Peyer's patch (tissue), 4 donors: ENCODE data around the gene GRIK3. TPM values are rescaled to one million over a fixed set of nuclear protein-coding genes. Genes with fewer than 3 reads are reported as not detected.

Experiments used
- DNase-seq, 3 donors: peaks; one replicate each; pipeline ENCODE4 v3.0.0-alpha.2; 2017 to 2019
- H3K27ac ChIP-seq, 4 donors: fragments of 200-600 bp; sonication (generic); one replicate each; pipeline ENCODE4 v1.5.1; 2016 to 2019
- H3K27me3 ChIP-seq, 2 donors: fragments of 200-600 bp; sonication (generic); one replicate each; pipeline ENCODE4 v1.5.1; 2019
- H3K36me3 ChIP-seq, 3 donors: fragments of 200-600 bp; sonication (generic); one replicate each; pipeline ENCODE4 v1.5.1; 2016 to 2019
- H3K4me1 ChIP-seq, 4 donors: fragments of 200-600 bp; sonication (generic); one replicate each; pipeline ENCODE4 v1.5.1; 2016 to 2019
- H3K4me3 ChIP-seq, 4 donors: fragments of 200-600 bp; sonication (generic); 1 replicate in 3 of 4; 2 replicates in 1 of 4; pipeline ENCODE4 v1.5.1; 2016 to 2019; ENCODE audit warnings: mild to moderate bottlenecking in 1 of 4
- H3K9me3 ChIP-seq, 4 donors: fragments of 200-600 bp; sonication (generic); one replicate each; pipeline ENCODE4 v1.5.1; 2016 to 2019; ENCODE audit warnings: mild to moderate bottlenecking in 1 of 4
- POLR2A ChIP-seq, 2 donors: fragments of 450-650 bp; IDR thresholded peaks; one replicate each; pipeline ENCODE4 v1.5.1; 2017; ENCODE audit warnings: antibody characterized with exemption in 2 of 2, mild to moderate bottlenecking in 2 of 2, moderate library complexity in 2 of 2
- total RNA-seq, 4 donors: library from RNA; depleted of rRNA; stranded (reverse); fragments of >200 nt; gene quantifications; one replicate each; pipeline ENCODE4 v1.1.0, GENCODE V29; 2016
- TF ChIP-seq, protein P1 (sequence below), 6 experiments: fragments of 450-650 bp in 4 of 6; fragments of 200-600 bp in 2 of 6; sonication (generic) in 1 of 6; IDR thresholded peaks; one replicate each; pipeline ENCODE4 v1.5.1; 2017 to 2019; ENCODE audit warnings: antibody characterized with exemption in 6 of 6, mild to moderate bottlenecking in 3 of 6, moderate library complexity in 1 of 6

Gene GRIK3
- total RNA-seq, 4 donors from 2014 or later, result 0.18 to 0.83 (median 0.62) TPM

DNA sequence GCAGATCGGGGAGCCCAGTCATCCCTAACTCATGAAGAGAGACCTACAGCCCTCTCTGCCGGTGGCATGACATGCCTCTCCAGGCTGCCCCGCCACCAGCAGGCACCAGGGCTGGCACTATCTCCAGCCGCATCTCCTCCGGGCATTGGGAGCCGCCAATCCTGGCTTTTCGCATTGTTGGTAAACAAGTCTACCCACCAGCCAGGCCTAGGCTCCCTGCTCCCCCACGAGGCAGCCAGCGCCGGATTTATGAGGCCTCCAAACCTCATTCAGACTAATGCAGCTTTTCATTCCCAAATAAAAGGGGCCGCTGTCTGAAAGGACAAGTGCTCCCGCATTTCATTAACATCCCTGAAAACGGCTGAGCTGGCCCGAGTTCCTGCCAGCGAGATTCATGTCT lies 3.4 kb upstream of the GRIK3 start:
- H3K9me3 ChIP-seq, result no peaks in the 10 kb centered on the region
- no peak for DNase-seq
- peaks cover 0 to 4% (median 0%) of the 10 kb centered on the region in 4 donors for H3K4me1 ChIP-seq
- no peaks in the 10 kb centered on the region for H3K36me3 ChIP-seq
- H3K27me3 ChIP-seq, result peaks cover 0 to 24% of the 10 kb centered on the region in 2 donors
- no peak overlapping the region for H3K4me3 ChIP-seq
- H3K27ac ChIP-seq, result no peak overlapping the region
- TF ChIP-seq, protein P1, sequence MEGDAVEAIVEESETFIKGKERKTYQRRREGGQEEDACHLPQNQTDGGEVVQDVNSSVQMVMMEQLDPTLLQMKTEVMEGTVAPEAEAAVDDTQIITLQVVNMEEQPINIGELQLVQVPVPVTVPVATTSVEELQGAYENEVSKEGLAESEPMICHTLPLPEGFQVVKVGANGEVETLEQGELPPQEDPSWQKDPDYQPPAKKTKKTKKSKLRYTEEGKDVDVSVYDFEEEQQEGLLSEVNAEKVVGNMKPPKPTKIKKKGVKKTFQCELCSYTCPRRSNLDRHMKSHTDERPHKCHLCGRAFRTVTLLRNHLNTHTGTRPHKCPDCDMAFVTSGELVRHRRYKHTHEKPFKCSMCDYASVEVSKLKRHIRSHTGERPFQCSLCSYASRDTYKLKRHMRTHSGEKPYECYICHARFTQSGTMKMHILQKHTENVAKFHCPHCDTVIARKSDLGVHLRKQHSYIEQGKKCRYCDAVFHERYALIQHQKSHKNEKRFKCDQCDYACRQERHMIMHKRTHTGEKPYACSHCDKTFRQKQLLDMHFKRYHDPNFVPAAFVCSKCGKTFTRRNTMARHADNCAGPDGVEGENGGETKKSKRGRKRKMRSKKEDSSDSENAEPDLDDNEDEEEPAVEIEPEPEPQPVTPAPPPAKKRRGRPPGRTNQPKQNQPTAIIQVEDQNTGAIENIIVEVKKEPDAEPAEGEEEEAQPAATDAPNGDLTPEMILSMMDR (IDR thresholded peaks at IDR 0.05), result no peak
- TF ChIP-seq POLR2A (IDR thresholded peaks at IDR 0.05), result no peak

DNA sequence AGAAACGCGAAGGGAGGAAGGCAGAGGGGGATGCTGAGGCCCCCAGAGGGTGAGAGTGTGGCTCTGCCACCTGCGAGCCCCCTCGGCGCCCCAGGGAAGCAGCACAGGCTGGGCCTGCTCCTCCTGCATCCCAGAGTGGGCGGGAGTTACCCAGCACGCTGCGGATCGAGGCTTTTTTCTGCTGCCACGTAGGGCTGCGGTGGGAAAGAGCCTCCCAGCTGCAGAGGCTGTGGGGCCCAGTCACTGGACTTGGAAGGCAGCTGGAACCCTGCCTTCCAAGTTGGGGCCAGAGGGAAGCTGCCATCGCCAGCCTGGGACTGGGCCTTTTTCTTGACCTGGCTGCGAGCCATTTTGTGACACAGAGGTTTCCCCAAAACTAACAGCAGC lies 2.3 kb upstream of the GRIK3 start:
- Histone ChIP-seq H3K27ac (no peak overlapping the region), H3K27me3 (peaks cover 0 to 30% of the 10 kb centered on the region in 2 donors), H3K36me3 (no peaks in the 10 kb centered on the region), H3K4me1 (peaks cover 0 to 4% (median 0%) of the 10 kb centered on the region in 4 donors), H3K9me3 (no peaks in the 10 kb centered on the region), H3K4me3 (no peak overlapping the region)
- no peak for TF ChIP-seq POLR2A (IDR thresholded peaks at IDR 0.05)
- TF ChIP-seq, protein P1 (IDR thresholded peaks at IDR 0.05), result no peak
- DNase-seq, result no peak

DNA sequence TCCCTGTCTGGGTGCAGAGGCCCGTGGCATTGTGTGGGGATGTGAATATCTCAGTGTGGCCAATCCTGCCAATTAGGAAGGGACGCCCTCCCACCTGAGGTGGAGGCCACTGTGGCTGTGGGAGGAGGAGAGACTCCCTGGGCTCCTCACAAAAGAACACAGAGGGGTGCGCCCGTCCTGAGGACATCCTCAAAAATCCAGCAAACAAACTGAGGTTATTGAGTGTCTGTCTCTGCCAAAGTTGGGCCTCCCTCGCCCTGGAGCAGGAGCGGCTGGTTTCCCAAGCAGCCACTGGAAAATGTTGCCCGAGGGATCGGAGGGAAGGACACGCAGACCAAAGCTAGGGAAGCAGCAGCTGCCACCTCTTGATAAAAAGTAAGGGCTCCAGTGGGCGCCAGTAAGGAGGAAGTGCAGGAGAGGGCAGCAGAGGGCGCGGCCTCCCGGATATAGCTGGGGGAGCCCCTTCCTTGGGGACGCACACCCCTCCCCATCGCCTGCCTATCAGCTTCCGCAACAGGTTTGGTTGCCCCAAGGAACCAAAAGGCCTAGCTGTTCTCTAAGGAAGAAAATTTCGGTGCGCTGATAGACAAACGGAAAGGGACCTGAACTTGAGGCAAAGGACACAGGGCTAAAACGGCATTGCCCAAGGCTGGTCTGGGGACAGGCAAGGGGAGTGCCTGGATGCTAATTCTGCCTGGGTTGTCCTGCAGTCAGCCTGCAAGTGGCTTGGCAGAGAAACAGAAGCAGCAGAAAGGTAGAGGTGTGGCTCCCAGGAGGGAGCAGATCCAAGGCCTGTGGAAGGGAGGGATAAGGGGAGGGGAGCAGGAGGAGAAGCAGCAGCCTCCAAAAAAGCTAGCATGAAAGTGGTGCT lies 1.7 kb upstream of the GRIK3 start:
- no peaks in the 10 kb centered on the region for H3K9me3 ChIP-seq
- H3K4me1 ChIP-seq, result peaks cover 0 to 4% (median 0%) of the 10 kb centered on the region in 4 donors
- peaks cover 0 to 30% of the 10 kb centered on the region in 2 donors for H3K27me3 ChIP-seq
- DNase-seq, result peak in 2 of 3 donors; percentile 60 to 71
- TF ChIP-seq, protein P1 (IDR thresholded peaks at IDR 0.05), result no peak
- TF ChIP-seq POLR2A (IDR thresholded peaks at IDR 0.05), result no peak
- H3K4me3 ChIP-seq, result no peak overlapping the region
- H3K36me3 ChIP-seq, result no peaks in the 10 kb centered on the region
- no peak overlapping the region for H3K27ac ChIP-seq

DNA sequence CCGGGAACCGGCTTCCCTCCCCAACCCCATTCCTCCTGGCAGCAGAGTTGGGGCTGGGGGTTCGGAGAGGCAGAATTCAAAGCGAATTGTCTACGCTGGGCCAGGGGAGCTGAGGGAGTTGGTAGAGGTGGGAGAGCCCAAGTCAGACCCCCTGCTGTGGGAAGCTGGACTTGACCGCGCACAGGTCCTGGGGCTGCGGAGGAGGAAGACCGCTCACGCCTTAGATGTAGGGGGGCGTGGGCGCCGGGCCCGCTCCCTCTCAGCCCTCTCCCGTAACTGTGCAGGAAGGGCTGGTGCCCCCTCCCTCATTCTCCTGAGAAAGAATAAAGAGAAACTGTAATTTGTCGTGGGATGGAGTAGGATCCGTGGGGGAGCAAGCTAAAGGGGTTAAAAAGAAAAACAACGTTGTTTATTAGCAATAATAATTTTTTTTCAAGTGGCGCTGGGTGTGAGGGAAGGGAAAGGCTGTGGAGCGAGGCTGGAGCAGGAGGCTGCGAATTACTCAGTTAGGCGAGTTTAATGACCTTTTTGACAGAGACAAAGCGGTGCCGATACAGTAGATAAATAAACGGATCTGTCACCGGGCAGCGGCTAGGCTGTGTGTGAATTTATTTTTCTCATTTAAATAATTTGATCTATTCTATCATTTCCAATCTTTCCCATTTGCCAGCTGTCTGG lies 838 bp upstream of the GRIK3 start:
- H3K36me3 ChIP-seq, result no peaks in the 10 kb centered on the region
- no peak overlapping the region for H3K27ac ChIP-seq
- peaks cover 0 to 4% (median 0%) of the 10 kb centered on the region in 4 donors for H3K4me1 ChIP-seq
- no peak for DNase-seq
- peaks cover 0 to 30% of the 10 kb centered on the region in 2 donors for H3K27me3 ChIP-seq
- TF ChIP-seq, protein P1 (IDR thresholded peaks at IDR 0.05), result no peak
- TF ChIP-seq POLR2A (IDR thresholded peaks at IDR 0.05), result no peak
- H3K9me3 ChIP-seq, result no peaks in the 10 kb centered on the region
- H3K4me3 ChIP-seq, result peak overlapping the region in 2 of 4 donors; percentile 9 to 12

DNA sequence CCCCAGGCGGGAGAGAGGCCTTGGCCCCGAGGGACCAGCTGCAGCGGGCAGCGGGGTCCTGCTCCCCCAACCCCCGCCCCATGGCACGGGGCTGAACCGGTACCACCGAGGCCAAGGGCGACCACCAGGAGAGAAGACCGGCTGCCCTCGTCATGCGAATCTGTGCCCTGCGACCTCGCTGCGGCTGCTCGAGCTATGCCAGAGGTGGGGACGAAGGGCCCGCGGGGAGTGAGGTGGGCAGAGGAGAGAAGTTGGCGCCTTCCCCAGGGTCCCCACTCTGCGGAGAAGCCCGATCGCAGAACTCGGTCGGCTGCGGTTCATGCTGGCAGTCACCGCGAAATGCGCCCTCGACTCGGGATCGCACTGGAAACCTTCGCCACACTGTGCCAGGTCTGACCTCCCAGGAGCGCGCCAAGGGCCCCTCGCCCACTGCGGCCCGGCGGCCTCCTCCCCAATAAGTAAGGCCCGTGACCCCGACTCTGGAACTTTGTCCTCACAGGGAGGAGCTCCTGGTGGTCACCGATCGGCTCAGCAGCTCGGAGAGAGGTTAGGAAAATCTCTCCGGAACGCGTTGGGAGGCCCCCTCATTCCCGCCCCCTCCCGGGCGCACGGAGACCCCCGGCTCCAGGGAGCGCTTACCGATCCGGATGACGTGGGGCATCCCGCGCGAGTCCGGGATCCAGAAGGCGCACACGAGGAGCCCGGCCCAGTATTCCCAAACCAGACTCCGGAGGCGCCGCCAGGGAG lies 787 bp downstream of the GRIK3 start:
- H3K9me3 ChIP-seq, result no peaks in the 10 kb centered on the region
- TF ChIP-seq POLR2A (IDR thresholded peaks at IDR 0.05), result no peak
- TF ChIP-seq, protein P1 (IDR thresholded peaks at IDR 0.05), result no peak
- H3K27me3 ChIP-seq, result peaks cover 0 to 29% of the 10 kb centered on the region in 2 donors
- no peak overlapping the region for H3K27ac ChIP-seq
- H3K36me3 ChIP-seq, result no peaks in the 10 kb centered on the region
- peak overlapping the region in 1 of 4 donors; percentile 24 for H3K4me3 ChIP-seq
- DNase-seq, result no peak
- H3K4me1 ChIP-seq, result peaks cover 0 to 4% (median 2%) of the 10 kb centered on the region in 4 donors
